ENCODE results near the gene SPON2.

The SPON2 gene

GRCh38 chr4:1166509-1167243, 5.7 kb downstream of the SPON2 start:
- peaks cover 4 to 50% (median 39%) of the 10 kb centered on the region in 5 donors for H3K4me1 ChIP-seq (ENCODE audit: control insufficient read depth in 5 of 5, insufficient read depth in 5 of 5, low read length in 5 of 5)
- H3K9ac ChIP-seq (ENCODE audit: low read length in 5 of 5), result peak overlapping the region in 1 of 5 donors; percentile 43
- peaks cover 0 to 11% (median 5%) of the 10 kb centered on the region in 5 donors for H3K36me3 ChIP-seq (ENCODE audit: control insufficient read depth in 5 of 5, insufficient read depth in 5 of 5, low read length in 5 of 5)
- peaks cover 0 to 22% (median 18%) of the 10 kb centered on the region in 5 donors for H3K27me3 ChIP-seq (ENCODE audit: control insufficient read depth in 5 of 5, insufficient read depth in 4 of 5, low read length in 5 of 5)
- H3K4me3 ChIP-seq (ENCODE audit: low read depth in 1 of 5, low read length in 5 of 5), result peak overlapping the region in 2 of 5 donors; percentile 76
- H3K27ac ChIP-seq (ENCODE audit: low read depth, low read length), result no peak overlapping the region
- H3K9me3 ChIP-seq (ENCODE audit: control insufficient read depth in 5 of 5, low read length in 5 of 5), result no peaks in the 10 kb centered on the region

GRCh38 chr4:1164956-1165545, 7.3 kb downstream of the SPON2 start:
- no peaks in the 10 kb centered on the region for H3K9me3 ChIP-seq (ENCODE audit: control insufficient read depth in 5 of 5, low read length in 5 of 5)
- H3K4me1 ChIP-seq (ENCODE audit: control insufficient read depth in 5 of 5, insufficient read depth in 5 of 5, low read length in 5 of 5), result peaks cover 4 to 34% (median 24%) of the 10 kb centered on the region in 5 donors
- no peak overlapping the region for H3K27ac ChIP-seq (ENCODE audit: low read depth, low read length)
- peaks cover 0 to 9% (median 4%) of the 10 kb centered on the region in 5 donors for H3K27me3 ChIP-seq (ENCODE audit: control insufficient read depth in 5 of 5, insufficient read depth in 4 of 5, low read length in 5 of 5)
- H3K9ac ChIP-seq (ENCODE audit: low read length in 5 of 5), result no peak overlapping the region
- no peak overlapping the region for H3K4me3 ChIP-seq (ENCODE audit: low read depth in 1 of 5, low read length in 5 of 5)
- H3K36me3 ChIP-seq (ENCODE audit: control insufficient read depth in 5 of 5, insufficient read depth in 5 of 5, low read length in 5 of 5), result peaks cover 0 to 11% (median 3%) of the 10 kb centered on the region in 5 donors

- Histone ChIP-seq H3K4me3 (ENCODE audit: low read depth in 1 of 5, low read length in 5 of 5) (no peak overlapping the region), H3K9me3 (ENCODE audit: control insufficient read depth in 5 of 5, low read length in 5 of 5) (no peaks in the 10 kb centered on the region), H3K4me1 (ENCODE audit: control insufficient read depth in 5 of 5, insufficient read depth in 5 of 5, low read length in 5 of 5) (peaks cover 2 to 29% (median 18%) of the 10 kb centered on the region in 5 donors)
Observed at GRCh38 chr4:1164444-1164843, 7.9 kb downstream of the SPON2 start.

DNA sequence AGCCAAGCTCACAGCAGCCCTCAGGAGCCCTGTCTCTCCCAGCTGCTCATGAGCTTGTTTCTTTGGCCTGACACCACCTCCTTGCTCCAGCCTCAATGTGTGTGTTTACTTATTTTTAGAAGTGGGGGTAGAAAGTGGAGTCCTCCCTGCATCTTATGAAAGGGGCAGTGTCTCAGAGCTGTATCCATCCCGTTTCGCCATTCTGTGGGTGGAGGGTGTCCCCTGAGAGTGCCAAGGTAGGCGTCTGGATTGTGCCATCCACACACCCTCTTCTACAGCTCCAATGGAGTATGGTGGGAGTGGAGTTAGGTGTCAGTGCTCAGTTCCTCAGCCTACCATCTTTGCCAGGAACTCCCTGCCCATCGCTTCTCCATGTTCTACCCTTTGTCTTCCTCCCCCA, 8.3 kb downstream of the SPON2 start:
- no peak overlapping the region for H3K9ac ChIP-seq (ENCODE audit: low read length in 5 of 5)
- no peak overlapping the region for H3K4me3 ChIP-seq (ENCODE audit: low read depth in 1 of 5, low read length in 5 of 5)
- H3K27ac ChIP-seq (ENCODE audit: low read depth, low read length), result no peak overlapping the region
- H3K36me3 ChIP-seq (ENCODE audit: control insufficient read depth in 5 of 5, insufficient read depth in 5 of 5, low read length in 5 of 5), result peaks cover 0 to under 1% (median 0%) of the 10 kb centered on the region in 5 donors
- no peaks in the 10 kb centered on the region for H3K9me3 ChIP-seq (ENCODE audit: control insufficient read depth in 5 of 5, low read length in 5 of 5)
- peaks cover 2 to 25% (median 17%) of the 10 kb centered on the region in 5 donors for H3K4me1 ChIP-seq (ENCODE audit: control insufficient read depth in 5 of 5, insufficient read depth in 5 of 5, low read length in 5 of 5)
- peaks cover 0 to 4% (median 0%) of the 10 kb centered on the region in 5 donors for H3K27me3 ChIP-seq (ENCODE audit: control insufficient read depth in 5 of 5, insufficient read depth in 4 of 5, low read length in 5 of 5)

More at GRCh38 chr4:1164444-1164843, 7.9 kb downstream of the SPON2 start:
- Histone ChIP-seq H3K27ac (ENCODE audit: low read depth, low read length) (no peak overlapping the region), H3K36me3 (ENCODE audit: control insufficient read depth in 5 of 5, insufficient read depth in 5 of 5, low read length in 5 of 5) (peaks cover 0 to 4% (median 0%) of the 10 kb centered on the region in 5 donors), H3K27me3 (ENCODE audit: control insufficient read depth in 5 of 5, insufficient read depth in 4 of 5, low read length in 5 of 5) (peaks cover 0 to 5% (median 0%) of the 10 kb centered on the region in 5 donors), H3K9ac (ENCODE audit: low read length in 5 of 5) (no peak overlapping the region)

DNA sequence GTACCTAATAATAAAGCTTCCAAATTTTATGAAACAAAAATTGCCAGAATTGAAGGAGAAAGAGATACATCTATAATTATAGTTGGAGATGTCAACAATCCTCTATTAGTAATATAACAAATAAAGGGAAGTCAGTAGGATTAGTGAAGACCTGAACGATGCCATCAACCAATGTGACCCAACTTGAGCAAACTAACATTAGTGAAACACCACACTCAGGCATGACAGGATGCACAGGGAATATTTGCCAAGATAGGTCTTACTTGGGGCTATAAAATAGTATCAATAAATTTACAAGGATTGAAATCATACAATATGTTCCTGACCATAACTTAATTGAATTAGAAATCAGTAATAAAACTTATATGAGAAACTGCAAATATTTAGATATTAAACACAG, 12.0 kb downstream of the SPON2 start:
- H3K36me3 ChIP-seq (ENCODE audit: control insufficient read depth in 5 of 5, insufficient read depth in 5 of 5, low read length in 5 of 5), result peaks cover 0 to 2% (median 0%) of the 10 kb centered on the region in 5 donors
- H3K27ac ChIP-seq (ENCODE audit: low read depth, low read length), result no peak overlapping the region
- no peaks in the 10 kb centered on the region for H3K27me3 ChIP-seq (ENCODE audit: control insufficient read depth in 5 of 5, insufficient read depth in 4 of 5, low read length in 5 of 5)
- H3K4me1 ChIP-seq (ENCODE audit: control insufficient read depth in 5 of 5, insufficient read depth in 5 of 5, low read length in 5 of 5), result peaks cover 0 to 2% (median under 1%) of the 10 kb centered on the region in 5 donors
- no peak overlapping the region for H3K4me3 ChIP-seq (ENCODE audit: low read depth in 1 of 5, low read length in 5 of 5)
- H3K9ac ChIP-seq (ENCODE audit: low read length in 5 of 5), result no peak overlapping the region
- H3K9me3 ChIP-seq (ENCODE audit: control insufficient read depth in 5 of 5, low read length in 5 of 5), result peaks cover 4 to 9% (median 7%) of the 10 kb centered on the region in 5 donors

DNA sequence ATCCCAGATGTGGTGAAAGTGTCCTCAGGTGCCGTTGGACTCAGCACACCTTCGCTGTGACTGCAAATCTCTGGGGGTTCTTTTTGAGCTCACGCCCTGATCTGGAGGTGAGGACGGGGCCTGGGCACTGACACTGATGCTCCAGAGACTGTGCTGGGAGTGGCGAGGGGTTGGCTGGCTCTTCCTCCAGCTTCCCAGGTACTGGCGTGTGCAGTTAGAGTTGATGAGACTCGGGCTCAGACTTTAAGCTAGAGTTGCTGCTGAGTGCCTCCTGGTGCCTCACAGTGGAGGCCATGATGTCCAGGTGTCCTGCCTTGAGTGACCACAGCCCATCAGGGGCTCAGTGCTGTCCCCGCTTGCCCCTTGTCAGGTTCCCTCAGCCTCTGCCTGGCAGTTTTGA, 16.3 kb downstream of the SPON2 start:
- Histone ChIP-seq H3K9me3 (ENCODE audit: control insufficient read depth in 5 of 5, low read length in 5 of 5) (peaks cover 4 to 9% (median 7%) of the 10 kb centered on the region in 5 donors), H3K36me3 (ENCODE audit: control insufficient read depth in 5 of 5, insufficient read depth in 5 of 5, low read length in 5 of 5) (peaks cover 0 to 2% (median 0%) of the 10 kb centered on the region in 5 donors), H3K9ac (ENCODE audit: low read length in 5 of 5) (no peak overlapping the region), H3K27ac (ENCODE audit: low read depth, low read length) (no peak overlapping the region), H3K4me3 (ENCODE audit: low read depth in 1 of 5, low read length in 5 of 5) (no peak overlapping the region), H3K4me1 (ENCODE audit: control insufficient read depth in 5 of 5, insufficient read depth in 5 of 5, low read length in 5 of 5) (peaks cover 5 to 14% (median 11%) of the 10 kb centered on the region in 5 donors), H3K27me3 (ENCODE audit: control insufficient read depth in 5 of 5, insufficient read depth in 4 of 5, low read length in 5 of 5) (peaks cover 0 to 3% (median 0%) of the 10 kb centered on the region in 5 donors)

GRCh38 chr4:1155314-1155713, 17.1 kb downstream of the SPON2 start:
- Histone ChIP-seq H3K9me3 (ENCODE audit: control insufficient read depth in 5 of 5, low read length in 5 of 5) (peaks cover 4 to 13% (median 7%) of the 10 kb centered on the region in 5 donors), H3K27me3 (ENCODE audit: control insufficient read depth in 5 of 5, insufficient read depth in 4 of 5, low read length in 5 of 5) (peaks cover 0 to 3% (median 0%) of the 10 kb centered on the region in 5 donors), H3K9ac (ENCODE audit: low read length in 5 of 5) (no peak overlapping the region), H3K27ac (ENCODE audit: low read depth, low read length) (no peak overlapping the region), H3K36me3 (ENCODE audit: control insufficient read depth in 5 of 5, insufficient read depth in 5 of 5, low read length in 5 of 5) (peaks cover 0 to 2% (median 0%) of the 10 kb centered on the region in 5 donors), H3K4me3 (ENCODE audit: low read depth in 1 of 5, low read length in 5 of 5) (no peak overlapping the region), H3K4me1 (ENCODE audit: control insufficient read depth in 5 of 5, insufficient read depth in 5 of 5, low read length in 5 of 5) (peaks cover 5 to 14% (median 11%) of the 10 kb centered on the region in 5 donors)

GRCh38 chr4:1154523-1155182, 17.7 kb downstream of the SPON2 start:
- no peak overlapping the region for H3K9ac ChIP-seq (ENCODE audit: low read length in 5 of 5)
- peaks cover 5 to 14% (median 11%) of the 10 kb centered on the region in 5 donors for H3K4me1 ChIP-seq (ENCODE audit: control insufficient read depth in 5 of 5, insufficient read depth in 5 of 5, low read length in 5 of 5)
- no peak overlapping the region for H3K27ac ChIP-seq (ENCODE audit: low read depth, low read length)
- H3K27me3 ChIP-seq (ENCODE audit: control insufficient read depth in 5 of 5, insufficient read depth in 4 of 5, low read length in 5 of 5), result peaks cover 0 to 3% (median 0%) of the 10 kb centered on the region in 5 donors
- H3K9me3 ChIP-seq (ENCODE audit: control insufficient read depth in 5 of 5, low read length in 5 of 5), result peaks cover 4 to 13% (median 7%) of the 10 kb centered on the region in 5 donors
- H3K4me3 ChIP-seq (ENCODE audit: low read depth in 1 of 5, low read length in 5 of 5), result peak overlapping the region in 3 of 5 donors; percentile 1 to 17 (median 5)
- peaks cover 0 to 2% (median 0%) of the 10 kb centered on the region in 5 donors for H3K36me3 ChIP-seq (ENCODE audit: control insufficient read depth in 5 of 5, insufficient read depth in 5 of 5, low read length in 5 of 5)

DNA sequence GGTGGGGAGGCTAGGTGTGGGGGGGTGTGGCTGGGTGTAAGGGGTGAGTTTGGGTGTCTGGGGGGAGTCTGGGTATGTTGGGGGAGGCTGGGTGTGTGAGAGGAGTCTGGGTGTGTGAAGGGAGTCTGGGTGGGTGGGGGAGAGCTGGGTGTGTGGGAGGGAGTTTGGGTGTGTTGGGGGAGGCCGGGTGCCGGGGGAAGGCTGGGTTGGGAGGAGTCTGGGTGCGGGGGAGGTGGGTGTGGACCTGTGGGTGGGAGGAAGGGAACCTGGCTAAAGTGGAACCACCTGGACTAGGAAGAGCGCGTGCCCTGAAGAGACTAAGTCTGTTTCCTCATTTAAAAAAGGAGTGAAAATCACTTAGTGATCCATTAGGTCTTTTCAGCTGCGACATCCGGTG, 18.3 kb downstream of the SPON2 start:
- no peak overlapping the region for H3K4me3 ChIP-seq (ENCODE audit: low read depth in 1 of 5, low read length in 5 of 5)
- H3K9me3 ChIP-seq (ENCODE audit: control insufficient read depth in 5 of 5, low read length in 5 of 5), result peaks cover 4 to 13% (median 7%) of the 10 kb centered on the region in 5 donors
- H3K9ac ChIP-seq (ENCODE audit: low read length in 5 of 5), result no peak overlapping the region
- H3K27me3 ChIP-seq (ENCODE audit: control insufficient read depth in 5 of 5, insufficient read depth in 4 of 5, low read length in 5 of 5), result peaks cover 0 to 3% (median 0%) of the 10 kb centered on the region in 5 donors
- peaks cover 5 to 14% (median 11%) of the 10 kb centered on the region in 5 donors for H3K4me1 ChIP-seq (ENCODE audit: control insufficient read depth in 5 of 5, insufficient read depth in 5 of 5, low read length in 5 of 5)
- H3K27ac ChIP-seq (ENCODE audit: low read depth, low read length), result no peak overlapping the region
- peaks cover 0 to 2% (median 0%) of the 10 kb centered on the region in 5 donors for H3K36me3 ChIP-seq (ENCODE audit: control insufficient read depth in 5 of 5, insufficient read depth in 5 of 5, low read length in 5 of 5)
